UCSD-AML1 (cell line): ENCODE results near the gene PADI4.
"Not testable (repeated sequence)": the region's sequence is repeated elsewhere in the genome, so short reads cannot be mapped to it uniquely, and the experiment has no call there.

Experiments
- DNase-seq: peaks from one replicate; lab custom pipeline; 2025; ENCODE audit not compliant: unreplicated experiment; lab: John Stamatoyannopoulos, UW

PADI4 gene

GRCh38 chr1:17313530-17314309 is 5.7 kb downstream of the PADI4 start:
- DNase-seq, result no peak

GRCh38 chr1:17314491-17314971 is 6.5 kb downstream of the PADI4 start:
- no peak for DNase-seq

- no peak for DNase-seq
These were observed 7.6 kb downstream of the PADI4 start for GRCh38 chr1:17315542-17316130.

- DNase-seq, result no peak
These were observed 8.7 kb downstream of the PADI4 start for GRCh38 chr1:17316704-17317103.

DNA sequence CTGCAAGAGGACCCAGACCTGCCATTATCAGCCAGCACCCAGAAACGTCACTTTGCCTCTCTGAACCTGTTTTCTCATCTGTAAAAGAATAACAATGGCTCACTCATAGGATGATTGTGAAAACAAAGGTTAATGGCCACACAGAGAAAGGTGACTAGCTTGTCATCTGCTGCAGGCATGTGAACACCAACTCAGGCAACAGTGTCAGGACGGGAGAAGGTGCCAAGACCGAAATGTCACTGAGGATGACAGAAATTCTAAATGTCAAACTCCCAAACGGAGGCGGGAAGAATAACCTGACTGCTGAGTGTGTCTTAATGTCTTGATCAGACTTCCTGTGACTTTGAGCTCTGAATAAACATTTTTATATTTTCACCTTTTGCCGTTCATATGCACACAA is 10.3 kb downstream of the PADI4 start:
- DNase-seq, result no peak

- DNase-seq, result no peak
These were observed 11.8 kb downstream of the PADI4 start for GRCh38 chr1:17319561-17320350.

- DNase-seq, result not testable (repeated sequence)
These were observed 13.9 kb downstream of the PADI4 start for GRCh38 chr1:17321857-17322390.

DNA sequence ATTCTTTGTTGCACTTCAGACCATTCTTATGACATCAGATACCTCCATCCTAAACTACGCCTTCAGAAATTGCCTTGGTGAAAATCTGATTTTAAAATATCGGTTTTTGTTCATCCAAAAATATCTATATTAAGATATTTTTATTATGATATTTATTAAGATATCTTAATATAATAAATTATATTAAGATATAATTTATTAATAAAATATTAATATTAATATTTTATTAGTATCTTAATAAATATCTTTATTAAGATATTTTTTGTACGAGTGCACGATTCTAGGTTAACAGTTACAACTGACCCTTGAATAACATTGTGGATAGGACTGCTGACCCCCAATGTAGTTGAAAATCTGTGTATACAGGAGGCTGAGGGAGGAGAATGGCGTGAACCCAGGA is 20.9 kb downstream of the PADI4 start:
- no peak for DNase-seq

- no peak for DNase-seq
These were observed 21.6 kb downstream of the PADI4 start for GRCh38 chr1:17329610-17330009.

- DNase-seq, result no peak
These were observed 22.9 kb downstream of the PADI4 start for GRCh38 chr1:17330856-17331255.

DNA sequence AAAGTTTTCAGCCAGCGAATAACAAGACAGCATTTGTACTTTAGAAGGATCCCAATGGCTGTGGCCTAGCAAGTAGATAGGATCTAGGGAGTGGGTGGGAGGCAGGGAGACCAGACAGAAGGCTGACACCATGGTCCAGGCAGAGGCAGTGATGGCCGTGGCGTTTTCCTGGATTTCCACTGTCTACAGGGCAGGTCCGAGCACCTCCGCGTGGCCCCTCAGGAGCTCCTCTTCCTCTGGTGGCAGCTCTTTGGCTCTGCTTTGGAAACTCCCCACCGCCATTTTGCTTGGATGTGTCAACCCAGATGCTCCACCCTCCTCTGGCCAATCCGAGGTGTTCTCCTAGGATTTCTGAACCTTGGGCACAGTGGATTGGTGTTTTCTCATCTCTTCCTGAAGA is 25.1 kb downstream of the PADI4 start:
- no peak for DNase-seq

GRCh38 chr1:17335821-17336710 is 28.1 kb downstream of the PADI4 start:
- peak; percentile 73 for DNase-seq

DNA sequence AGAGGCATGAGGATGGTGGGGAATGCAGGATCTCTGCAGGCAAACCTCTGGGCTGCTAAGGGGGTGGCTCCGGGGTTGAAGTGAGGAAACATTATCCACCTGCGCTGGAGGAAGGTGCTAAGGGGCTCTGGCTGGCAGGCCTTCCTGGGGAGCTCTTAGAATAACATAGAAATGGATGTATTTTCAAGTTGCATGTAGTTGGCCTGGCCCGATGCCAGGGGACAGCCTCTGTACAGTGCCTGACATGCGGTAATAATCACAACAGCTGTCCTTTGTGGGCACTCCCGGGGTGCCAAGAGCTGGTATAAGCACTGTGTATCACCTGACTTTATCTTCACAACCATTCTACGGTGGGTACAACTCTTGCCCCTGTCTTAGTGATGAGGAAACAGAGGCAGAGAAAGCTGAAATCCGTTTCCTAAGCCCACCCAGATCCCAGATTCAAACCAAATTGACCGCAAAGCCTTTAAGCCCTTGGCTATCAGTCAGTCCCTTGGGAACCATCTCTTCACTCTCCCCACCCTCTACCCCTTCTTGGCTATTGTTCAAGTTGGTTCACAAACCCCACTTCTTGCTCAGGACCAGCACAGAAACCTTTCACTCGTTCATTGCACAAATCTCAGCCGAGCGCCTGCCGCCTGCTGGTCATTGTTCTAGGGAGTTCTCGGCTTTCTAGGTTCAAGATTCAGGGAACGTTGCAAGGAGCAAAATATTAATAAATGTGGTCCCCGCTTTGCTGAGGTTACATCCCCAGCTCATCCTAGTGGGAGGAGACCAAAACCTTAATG is 30.9 kb downstream of the PADI4 start:
- DNase-seq, result no peak

DNA sequence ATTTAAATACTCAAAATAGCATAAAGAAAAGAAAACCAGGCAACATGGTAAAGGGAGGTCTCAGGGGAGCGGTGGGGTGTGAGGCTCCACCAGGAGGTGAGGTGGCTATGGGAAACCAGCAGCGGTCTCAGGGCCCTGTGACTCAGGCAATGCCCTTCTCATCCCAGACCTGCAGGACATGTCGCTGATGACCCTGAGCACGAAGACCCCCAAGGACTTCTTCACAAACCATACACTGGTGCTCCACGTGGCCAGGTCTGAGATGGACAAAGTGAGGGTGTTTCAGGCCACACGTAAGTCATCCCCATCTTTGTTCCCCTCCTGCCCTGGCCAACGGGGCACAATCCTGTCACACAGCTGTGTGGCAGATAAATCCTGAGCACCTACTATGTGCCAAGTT is 31.5 kb downstream of the PADI4 start:
- no peak for DNase-seq

DNA sequence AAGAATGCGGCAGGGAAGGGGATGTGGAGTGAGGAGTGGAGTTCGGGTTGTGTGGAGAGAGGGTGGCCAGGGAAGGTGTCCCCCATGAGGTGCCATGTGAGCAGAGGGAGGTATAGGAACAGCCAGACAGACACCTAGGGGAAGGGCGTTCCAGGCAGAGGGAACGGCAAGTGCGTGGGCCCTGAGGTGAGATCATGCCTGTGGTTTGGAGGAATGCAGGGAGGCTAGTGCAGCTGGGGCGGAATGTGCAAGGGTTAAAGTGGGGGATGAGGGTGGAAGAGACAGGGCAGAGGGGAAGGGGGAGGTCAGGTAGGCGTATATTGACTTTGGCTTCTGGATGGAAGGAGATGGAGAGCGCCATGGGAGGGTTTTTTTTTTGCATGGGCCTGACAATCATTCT is 32.4 kb downstream of the PADI4 start:
- no peak for DNase-seq

DNA sequence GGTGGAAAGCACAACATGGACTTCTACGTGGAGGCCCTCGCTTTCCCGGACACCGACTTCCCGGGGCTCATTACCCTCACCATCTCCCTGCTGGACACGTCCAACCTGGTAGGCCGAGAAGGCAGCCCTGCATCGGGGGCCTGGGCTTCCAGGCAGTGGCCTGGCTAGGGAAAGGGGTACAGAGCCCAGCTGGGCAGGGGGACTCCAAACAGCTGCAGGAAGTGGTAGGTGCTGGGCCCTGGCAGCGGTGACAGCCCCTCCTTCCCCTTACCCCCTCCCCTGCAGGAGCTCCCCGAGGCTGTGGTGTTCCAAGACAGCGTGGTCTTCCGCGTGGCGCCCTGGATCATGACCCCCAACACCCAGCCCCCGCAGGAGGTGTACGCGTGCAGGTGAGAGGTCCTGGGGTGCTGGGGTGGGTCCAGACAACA is 34.0 kb downstream of the PADI4 start:
- DNase-seq, result no peak

DNA sequence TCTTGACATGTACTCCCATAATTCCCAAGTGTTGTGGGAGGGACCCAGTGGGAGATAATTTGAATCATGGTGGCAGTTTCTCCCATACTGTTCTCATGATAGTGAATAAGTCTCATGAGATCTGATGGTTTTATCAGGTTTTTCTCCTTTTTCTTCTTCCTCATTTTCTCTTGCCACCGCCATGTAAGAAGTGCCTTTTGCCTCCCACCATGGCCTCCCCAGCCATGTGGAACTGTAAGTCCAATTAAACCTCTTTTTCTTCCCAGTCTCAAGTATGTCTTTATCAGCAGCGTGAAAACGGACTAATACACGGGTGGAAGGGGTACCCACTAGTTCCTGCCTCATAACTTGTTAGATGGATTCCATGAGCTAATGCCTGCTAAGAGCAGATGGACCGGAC is 37.5 kb downstream of the PADI4 start:
- DNase-seq, result not testable (repeated sequence)

DNA sequence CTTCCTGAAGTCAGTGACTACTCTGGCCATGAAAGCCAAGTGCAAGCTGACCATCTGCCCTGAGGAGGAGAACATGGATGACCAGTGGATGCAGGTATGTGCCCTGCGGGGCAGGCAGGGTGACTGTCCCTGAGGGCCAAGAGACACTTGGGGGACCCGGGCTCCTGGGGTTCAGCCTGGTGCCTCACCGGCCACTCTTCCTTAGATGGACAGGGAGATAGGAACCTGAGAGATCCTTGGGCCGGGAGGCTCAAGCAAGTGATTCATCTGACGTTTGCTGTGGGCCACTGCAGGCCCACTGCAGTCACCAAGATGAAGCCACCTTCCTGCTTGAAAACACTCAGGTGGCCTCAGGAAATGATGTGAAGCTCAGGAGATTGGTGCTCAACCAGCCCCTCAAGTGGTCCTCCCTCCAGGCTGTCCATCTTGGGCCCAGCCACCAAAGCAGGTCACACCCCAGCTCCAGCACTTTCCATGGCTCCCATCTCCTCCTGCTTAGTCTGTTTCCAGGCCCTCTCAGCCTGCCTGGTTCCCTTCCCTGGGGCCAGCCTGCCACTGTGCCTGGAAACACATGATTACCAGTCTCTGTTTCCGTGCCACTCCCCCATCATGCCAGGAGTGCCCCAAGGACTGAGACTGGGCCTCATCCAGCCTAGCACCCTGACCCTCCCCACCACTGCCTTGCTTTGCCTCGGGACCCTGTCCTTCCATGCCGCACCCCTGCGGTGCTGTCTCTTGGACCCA is 38.2 kb downstream of the PADI4 start:
- no peak for DNase-seq
